Keratinocyte (primary cell): Measurements from ENCODE around the gene IFNG-AS1. TPM values are rescaled to one million over a fixed set of nuclear protein-coding genes. Genes with fewer than 3 reads are reported as not detected.

Source experiments
- DNase-seq: peaks from one replicate; pipeline ENCODE4 v3.0.0-alpha.2; 2011; ENCODE audit warnings: low read depth, missing footprints, low spot score
- FAIRE-seq: peaks from 2 replicates; lab custom pipeline; 2011; peaks lifted over from hg19 to GRCh38; lab: Jason Lieb, UNC
- H2AFZ ChIP-seq: 2 replicates; pipeline ENCODE4 v1.6.0; 2012; ENCODE audit warnings: low read length, control low read depth, inconsistent platforms; ENCODE audit not compliant: control insufficient read depth
- H3K27ac ChIP-seq: 2 replicates; pipeline ENCODE4 v1.5.1; 2011; ENCODE audit warnings: low read length; ENCODE audit not compliant: control insufficient read depth, insufficient read depth
- H3K27me3 ChIP-seq: 3 replicates; pipeline ENCODE4 v1.6.0; 2011; ENCODE audit warnings: low read length; ENCODE audit not compliant: control insufficient read depth, insufficient read depth; ENCODE audit errors: extremely low read depth
- H3K36me3 ChIP-seq, 2 experiments: 2 replicates in 1 of 2; 3 replicates in 1 of 2; pipeline ENCODE4 v1.5.1; 2011; ENCODE audit warnings: low read length in 2 of 2, mild to moderate bottlenecking in 1 of 2; ENCODE audit not compliant: control insufficient read depth in 2 of 2, insufficient read depth in 2 of 2; ENCODE audit errors: extremely low read depth in 1 of 2
- H3K4me1 ChIP-seq: 3 replicates; pipeline ENCODE4 v1.5.1; 2011; ENCODE audit warnings: low read length; ENCODE audit not compliant: control insufficient read depth, insufficient read depth; ENCODE audit errors: extremely low read depth
- H3K4me2 ChIP-seq: 3 replicates; pipeline ENCODE4 v1.6.0; 2011; ENCODE audit warnings: low read depth, low read length; ENCODE audit not compliant: control insufficient read depth, insufficient read depth; ENCODE audit errors: extremely low read depth
- H3K4me3 ChIP-seq, 3 experiments: fragments of 200-600 bp in 1 of 3; sonication (generic) in 1 of 3; 2 replicates in 2 of 3; 3 replicates in 1 of 3; pipeline ENCODE4 v1.5.1; 2011 to 2016; ENCODE audit warnings: low read length in 3 of 3, mild to moderate bottlenecking in 3 of 3, control low read depth in 2 of 3, inconsistent platforms in 1 of 3, low read depth in 1 of 3, mixed read lengths in 1 of 3, mixed run types in 1 of 3, moderate library complexity in 1 of 3; ENCODE audit not compliant: control insufficient read depth in 2 of 3, insufficient read depth in 2 of 3; ENCODE audit errors: extremely low read depth in 1 of 3
- H3K79me2 ChIP-seq: 2 replicates; pipeline ENCODE4 v1.6.0; 2012; ENCODE audit warnings: low read length; ENCODE audit not compliant: control insufficient read depth, insufficient read depth
- H3K9ac ChIP-seq: 3 replicates; pipeline ENCODE4 v1.6.0; 2011; ENCODE audit warnings: low read length; ENCODE audit not compliant: control insufficient read depth, insufficient read depth; ENCODE audit errors: extremely low read depth
- H3K9me1 ChIP-seq: 3 replicates; pipeline ENCODE4 v1.6.0; 2011; ENCODE audit warnings: low read length; ENCODE audit not compliant: control insufficient read depth, insufficient read depth; ENCODE audit errors: extremely low read depth
- H3K9me3 ChIP-seq: 2 replicates; pipeline ENCODE4 v1.5.1; 2012; ENCODE audit warnings: low read depth, low read length; ENCODE audit not compliant: control insufficient read depth
- H4K20me1 ChIP-seq: 3 replicates; pipeline ENCODE4 v1.6.0; 2011; ENCODE audit warnings: low read length; ENCODE audit not compliant: control insufficient read depth, insufficient read depth; ENCODE audit errors: extremely low read depth
- CTCF ChIP-seq, 3 experiments: IDR thresholded peaks in 1 of 3; conservative IDR thresholded peaks in 1 of 3; optimal IDR thresholded peaks in 1 of 3; 2 replicates in 2 of 3; 3 replicates in 1 of 3; pipeline versions ENCODE3 to v1.5.1; 2011; ENCODE audit warnings: low read length in 3 of 3, mild to moderate bottlenecking in 3 of 3, moderate library complexity in 2 of 3, control low read depth in 1 of 3, inconsistent platforms in 1 of 3; ENCODE audit not compliant: insufficient read depth in 2 of 3; ENCODE audit errors: extremely low read depth in 1 of 3
- EZH2 ChIP-seq: IDR thresholded peaks from one replicate; pipeline ENCODE4 v1.6.1; 2012; ENCODE audit warnings: inconsistent platforms, mild to moderate bottlenecking, low read length, moderate library complexity
- dilution Hi-C: fragments of 300-500 bp; cut with MboI; formaldehyde crosslinking; loops from one replicate; pipeline ENCODE4 v1.7.0; 2020; ENCODE audit warnings: low sequenced_read_pairs; ENCODE audit not compliant: extremely low pct_ligation_motif_present
- polyA plus RNA-seq, 5 experiments: library from polyadenylated mRNA; depleted of rRNA in 3 of 5; stranded (reverse) in 3 of 5; stranded (forward) in 1 of 5; unstranded in 1 of 5; fragments of >200 nt; gene quantifications; 1 replicate in 1 of 5; 2 replicates in 3 of 5; 3 replicates in 1 of 5; pipeline versions ENCODE4 v1.2.1 to v1.2.3, GENCODE V29; 2011 to 2012; ENCODE audit warnings: missing spikeins in 2 of 5, low read depth in 1 of 5, low replicate concordance in 1 of 5

IFNG-AS1 gene
- polyA plus RNA-seq, 1 donor (not counting 4 experiments of a cell fraction or from before 2014, with no cell fraction given), result not detected

GRCh38 chr12:67968725-67969124 lies 20.5 kb upstream of the IFNG-AS1 start:
- dilution Hi-C loops, result no loop called here
- TF ChIP-seq EZH2, result no peak
- no peak for TF ChIP-seq CTCF (optimal IDR thresholded peaks at IDR 0.05 in 1 of 3, IDR thresholded peaks at IDR 0.05 in 1 of 3, conservative IDR thresholded peaks at IDR 0.05 in 1 of 3; ENCODE audit: extremely low read depth in 1 of 3, insufficient read depth in 2 of 3, low read length in 3 of 3)
- no peaks in the 10 kb centered on the region for H3K79me2 ChIP-seq
- no peaks in the 10 kb centered on the region for H4K20me1 ChIP-seq
- no peak overlapping the region for H3K27ac ChIP-seq
- no peaks in the 10 kb centered on the region for H3K36me3 ChIP-seq
- H3K9ac ChIP-seq, result no peak overlapping the region
- no peak overlapping the region for H2AFZ ChIP-seq
- peaks cover 24% of the 10 kb centered on the region for H3K27me3 ChIP-seq
- no peaks in the 10 kb centered on the region for H3K9me3 ChIP-seq
- no peak overlapping the region for H3K4me3 ChIP-seq
- no peak overlapping the region for H3K4me2 ChIP-seq
- H3K9me1 ChIP-seq, result no peaks in the 10 kb centered on the region
- FAIRE-seq (no peak), DNase-seq (no peak)
- no peaks in the 10 kb centered on the region for H3K4me1 ChIP-seq

GRCh38 chr12:67969134-67969802 lies 20.0 kb upstream of the IFNG-AS1 start:
- H3K79me2 ChIP-seq, result no peaks in the 10 kb centered on the region
- no peaks in the 10 kb centered on the region for H3K36me3 ChIP-seq
- H3K9me1 ChIP-seq, result no peaks in the 10 kb centered on the region
- peaks cover 24% of the 10 kb centered on the region for H3K27me3 ChIP-seq
- no peak overlapping the region for H2AFZ ChIP-seq
- H3K27ac ChIP-seq, result no peak overlapping the region
- FAIRE-seq (no peak), DNase-seq (no peak)
- no peak for TF ChIP-seq EZH2
- TF ChIP-seq CTCF (optimal IDR thresholded peaks at IDR 0.05 in 1 of 3, IDR thresholded peaks at IDR 0.05 in 1 of 3, conservative IDR thresholded peaks at IDR 0.05 in 1 of 3; ENCODE audit: extremely low read depth in 1 of 3, insufficient read depth in 2 of 3, low read length in 3 of 3), result no peak
- no peak overlapping the region for H3K4me2 ChIP-seq
- H4K20me1 ChIP-seq, result no peaks in the 10 kb centered on the region
- no peaks in the 10 kb centered on the region for H3K9me3 ChIP-seq
- H3K9ac ChIP-seq, result no peak overlapping the region
- no peaks in the 10 kb centered on the region for H3K4me1 ChIP-seq
- H3K4me3 ChIP-seq, result no peak overlapping the region
- dilution Hi-C loops, result no loop called here
